Activated CD4-positive, alpha-beta T cell treated with anti-CD3 and anti-CD28 coated beads, Interleukin-2, amount 10 ng/mL, durations not matched to agents 7 days and 5 days (primary cell): ENCODE measurements around the gene CHSY3. TPM values are rescaled to one million over a fixed set of nuclear protein-coding genes. Genes with fewer than 3 reads are reported as not detected.

Source experiments
- CTCF ChIA-PET: fragments of 350-600 bp; sonication (Branson Sonifier 250); formaldehyde crosslinking; loops from one replicate; lab custom pipeline; 2021; ENCODE audit warnings: antibody characterized with exemption; lab: Charles Lee
- POLR2A ChIA-PET: fragments of 350-600 bp; sonication (Branson Sonifier 250); formaldehyde crosslinking; loops from one replicate; lab custom pipeline; 2021; ENCODE audit warnings: antibody characterized with exemption; lab: Charles Lee
- DNase-seq: peaks from one replicate; pipeline ENCODE4 v3.0.0-alpha.2; 2020
- H3K27ac Mint-ChIP-seq: one replicate; pipeline ENCODE4 v1.8.0; 2021; ENCODE audit warnings: mild to moderate bottlenecking, moderate library complexity, mixed read lengths
- H3K27me3 Mint-ChIP-seq: one replicate; pipeline ENCODE4 v1.8.0; 2021; ENCODE audit warnings: mixed read lengths
- H3K36me3 Mint-ChIP-seq: one replicate; pipeline ENCODE4 v1.8.0; 2021; ENCODE audit warnings: low read depth, mixed read lengths
- H3K4me1 Mint-ChIP-seq: one replicate; pipeline ENCODE4 v1.8.0; 2021; ENCODE audit warnings: mixed read lengths
- H3K4me3 Mint-ChIP-seq: one replicate; pipeline ENCODE4 v1.8.0; 2021; ENCODE audit warnings: mild to moderate bottlenecking, moderate library complexity, mixed read lengths
- H3K9me3 Mint-ChIP-seq: one replicate; pipeline ENCODE4 v1.8.0; 2021; ENCODE audit warnings: mixed read lengths
- total RNA-seq, 2 experiments: library from RNA; stranded (reverse); gene quantifications; one replicate each; pipeline ENCODE4 v1.2.3, GENCODE V29; 2021

Gene CHSY3
- total RNA-seq, 2 experiments from 2014 or later = not detected

DNA sequence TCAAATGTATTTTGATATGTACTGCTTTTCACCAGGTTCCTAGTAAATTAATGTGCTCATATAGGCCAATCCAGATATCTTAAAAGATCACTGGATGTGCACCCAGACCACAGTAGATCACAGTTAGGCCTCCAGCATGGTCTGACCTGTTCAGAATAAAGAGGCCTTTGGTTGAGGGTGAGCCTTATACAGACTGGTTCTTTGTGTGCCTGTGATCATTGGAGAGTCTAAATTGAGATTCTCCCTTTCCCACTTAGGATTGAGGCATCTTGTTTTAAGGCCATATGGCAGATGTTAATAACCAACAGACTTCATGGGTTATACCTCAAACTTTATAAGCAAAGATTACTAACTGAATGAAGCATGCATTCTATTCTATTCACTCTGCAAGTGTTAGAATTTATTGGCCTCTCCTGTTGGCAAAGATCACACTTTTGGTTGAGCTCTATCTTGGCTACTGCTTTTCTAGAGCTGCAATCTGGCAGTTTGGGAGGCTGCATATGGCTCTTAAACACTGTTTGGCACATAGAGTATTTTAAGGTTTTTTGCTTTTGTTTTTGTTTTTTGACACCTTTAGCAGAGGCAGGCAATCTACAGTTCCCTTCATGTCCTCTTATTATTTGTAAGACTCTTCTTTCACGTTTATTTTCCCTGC is 8.5 kb downstream of the CHSY3 start:
- DNase-seq = no peak
- Mint-ChIP-seq H3K36me3 (no peaks in the 10 kb centered on the region), H3K4me3 (no peak overlapping the region), H3K27ac (no peak overlapping the region), H3K4me1 (no peaks in the 10 kb centered on the region), H3K27me3 (peaks cover 7% of the 10 kb centered on the region), H3K9me3 (no peaks in the 10 kb centered on the region)
- CTCF ChIA-PET = no interaction called here
- POLR2A ChIA-PET = no interaction called here

DNA sequence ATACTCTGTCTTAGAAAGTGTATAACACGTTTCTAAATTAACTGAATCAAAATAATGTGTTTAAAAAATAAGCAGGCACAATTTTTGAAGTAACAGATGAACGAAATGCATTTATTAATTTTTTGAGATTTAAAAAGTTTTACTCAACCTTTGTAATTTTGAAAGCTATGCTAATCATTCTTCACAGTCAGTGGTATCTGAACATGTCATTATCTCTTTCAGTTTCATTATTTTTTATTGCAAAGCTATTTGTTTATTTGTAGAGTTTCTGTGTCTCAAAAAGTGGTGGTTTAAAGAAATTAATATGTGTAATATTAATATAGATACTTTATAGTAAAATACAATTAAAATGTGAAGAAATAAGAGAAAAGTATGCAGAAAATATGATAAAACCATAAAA is 11.2 kb downstream of the CHSY3 start:
- Mint-ChIP-seq H3K4me1 (no peaks in the 10 kb centered on the region), H3K9me3 (no peaks in the 10 kb centered on the region), H3K27ac (no peak overlapping the region), H3K27me3 (peaks cover 2% of the 10 kb centered on the region), H3K36me3 (no peaks in the 10 kb centered on the region), H3K4me3 (no peak overlapping the region)
- ChIA-PET CTCF (no interaction called here), POLR2A (no interaction called here)
- DNase-seq = no peak

DNA sequence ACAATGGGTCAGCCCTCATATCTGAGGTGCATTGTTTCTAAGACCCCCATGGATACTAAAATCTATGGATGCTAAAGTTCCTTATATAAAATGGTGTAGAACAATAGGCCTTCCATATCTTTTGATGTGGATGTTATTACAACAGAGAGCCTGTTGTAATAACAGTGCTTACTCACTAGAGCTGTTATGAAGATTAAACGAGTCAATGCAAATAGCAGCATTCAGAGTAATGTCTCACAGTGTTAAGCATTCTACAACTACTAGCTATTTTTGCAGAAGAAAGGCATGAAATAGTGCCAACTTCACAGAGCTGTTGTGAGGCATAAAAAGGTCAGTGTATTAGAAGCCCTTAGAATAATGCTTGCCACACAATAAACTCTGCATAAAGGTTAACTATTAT is 13.0 kb downstream of the CHSY3 start:
- ChIA-PET POLR2A (no interaction called here), CTCF (no interaction called here)
- DNase-seq = no peak
- H3K36me3 Mint-ChIP-seq = no peaks in the 10 kb centered on the region
- peaks cover 2% of the 10 kb centered on the region for H3K27me3 Mint-ChIP-seq
- H3K4me1 Mint-ChIP-seq = no peaks in the 10 kb centered on the region
- H3K4me3 Mint-ChIP-seq = no peak overlapping the region
- H3K9me3 Mint-ChIP-seq = no peaks in the 10 kb centered on the region
- H3K27ac Mint-ChIP-seq = no peak overlapping the region

DNA sequence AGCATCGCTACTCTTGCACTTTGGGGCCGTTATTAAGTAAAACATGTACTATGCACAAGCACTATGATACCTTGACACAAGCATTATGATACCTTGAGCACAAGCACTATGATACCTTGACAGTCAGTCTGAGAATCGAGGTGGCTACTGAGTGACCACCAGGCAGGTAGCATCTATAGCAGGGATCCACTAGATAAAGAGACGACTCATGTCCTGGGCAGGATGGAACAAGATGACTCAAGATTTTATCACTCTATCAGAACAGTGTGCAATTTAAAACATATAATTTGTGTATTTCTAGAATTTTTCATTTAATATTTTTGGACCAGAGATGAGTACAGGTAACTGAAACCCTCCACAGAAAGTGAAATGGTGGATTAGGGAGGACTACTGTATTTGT is 16.9 kb downstream of the CHSY3 start:
- Mint-ChIP-seq H3K36me3 (no peaks in the 10 kb centered on the region), H3K4me1 (no peaks in the 10 kb centered on the region), H3K27me3 (no peaks in the 10 kb centered on the region), H3K4me3 (no peak overlapping the region), H3K27ac (no peak overlapping the region), H3K9me3 (no peaks in the 10 kb centered on the region)
- POLR2A ChIA-PET = no interaction called here
- CTCF ChIA-PET = no interaction called here
- DNase-seq = no peak

DNA sequence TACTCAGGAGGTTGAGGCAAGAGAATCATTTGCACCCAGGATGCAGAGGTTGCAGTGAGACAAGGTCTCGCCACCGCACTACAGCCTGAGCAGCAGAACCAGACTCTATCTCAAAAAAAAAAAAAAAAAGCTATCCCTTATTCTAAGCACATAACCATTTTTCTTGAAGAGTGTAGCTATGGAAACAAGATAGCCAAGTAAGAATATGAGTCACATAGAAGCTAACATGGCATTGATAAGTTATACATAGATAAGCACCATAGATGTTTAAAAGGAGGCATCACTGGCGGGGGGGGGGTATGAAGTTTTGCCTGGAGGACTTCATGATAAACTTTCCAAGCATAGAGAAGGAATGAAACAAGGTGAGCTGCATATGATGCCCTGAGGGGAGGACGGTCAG is 26.0 kb downstream of the CHSY3 start:
- H3K36me3 Mint-ChIP-seq = no peaks in the 10 kb centered on the region
- DNase-seq = no peak
- no peaks in the 10 kb centered on the region for H3K4me1 Mint-ChIP-seq
- POLR2A ChIA-PET = no interaction called here
- H3K4me3 Mint-ChIP-seq = no peak overlapping the region
- no peaks in the 10 kb centered on the region for H3K27me3 Mint-ChIP-seq
- H3K9me3 Mint-ChIP-seq = no peaks in the 10 kb centered on the region
- no peak overlapping the region for H3K27ac Mint-ChIP-seq
- CTCF ChIA-PET = no interaction called here

DNA sequence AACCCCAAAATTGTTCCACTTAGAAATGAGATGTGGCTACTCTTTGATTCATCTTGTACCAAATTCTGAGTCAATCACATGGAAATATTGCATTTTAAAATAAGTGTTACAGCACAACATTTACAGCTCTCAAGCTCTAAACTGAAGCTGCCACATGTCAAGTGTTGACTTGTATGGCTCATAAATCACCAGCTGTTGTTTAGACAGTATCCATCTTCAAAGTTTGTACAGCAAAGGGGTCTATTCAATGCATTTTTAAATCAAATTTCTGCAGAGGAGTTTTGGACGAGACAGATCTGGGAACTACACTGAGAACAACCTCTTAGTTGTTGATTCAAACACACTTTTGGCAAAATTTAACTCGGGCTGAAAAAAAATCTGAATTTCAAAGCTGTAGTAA is 31.4 kb downstream of the CHSY3 start:
- CTCF ChIA-PET = no interaction called here

DNA sequence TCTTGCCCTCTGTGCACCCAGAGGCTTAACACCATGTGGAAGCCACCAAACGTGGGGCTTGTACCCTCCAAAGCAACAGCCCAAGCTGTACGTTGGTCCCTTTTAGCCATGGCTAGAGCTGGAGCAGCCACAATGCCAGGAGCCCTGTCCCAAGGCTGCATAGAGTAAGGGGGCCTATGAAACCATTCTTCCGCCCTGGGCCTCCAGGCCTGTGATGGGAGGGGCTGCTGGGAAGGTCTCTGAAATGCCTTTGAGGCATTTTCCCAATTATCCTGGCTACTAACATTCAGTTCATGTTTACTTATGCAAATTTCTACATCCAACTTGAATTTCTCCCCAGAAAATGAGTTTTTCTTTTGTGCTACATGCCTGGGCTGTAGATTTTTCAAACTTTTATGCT is 33.8 kb downstream of the CHSY3 start:
- CTCF ChIA-PET = no interaction called here
- no peaks in the 10 kb centered on the region for H3K9me3 Mint-ChIP-seq

More for the DNA sequence above, 31.4 kb downstream of the CHSY3 start:
- POLR2A ChIA-PET = no interaction called here
- Mint-ChIP-seq H3K9me3 (no peaks in the 10 kb centered on the region), H3K27me3 (no peaks in the 10 kb centered on the region), H3K27ac (no peak overlapping the region), H3K4me1 (no peaks in the 10 kb centered on the region), H3K4me3 (no peak overlapping the region), H3K36me3 (no peaks in the 10 kb centered on the region)
- no peak for DNase-seq

DNA sequence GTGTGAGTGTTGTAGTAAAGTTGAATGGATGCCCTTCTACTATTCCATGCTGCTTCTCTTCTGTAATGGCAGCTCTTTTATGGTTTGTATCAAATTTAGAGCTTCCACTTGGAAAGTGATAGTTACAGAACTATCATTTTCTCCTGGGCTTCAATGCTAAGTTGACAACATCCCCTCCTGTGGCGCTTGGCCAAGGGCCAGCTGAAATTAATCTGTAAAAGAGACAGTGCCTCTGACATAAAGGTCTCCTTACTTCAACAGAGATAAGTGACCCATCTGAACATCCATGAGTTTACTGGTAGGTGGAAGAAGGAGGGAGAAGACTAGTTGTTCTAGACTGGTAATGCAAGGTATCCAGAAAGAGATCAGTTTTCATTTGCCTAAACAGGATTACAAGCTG is 39.7 kb downstream of the CHSY3 start:
- Mint-ChIP-seq H3K4me1 (no peaks in the 10 kb centered on the region), H3K27ac (no peak overlapping the region), H3K27me3 (no peaks in the 10 kb centered on the region), H3K4me3 (no peak overlapping the region), H3K36me3 (no peaks in the 10 kb centered on the region), H3K9me3 (no peaks in the 10 kb centered on the region)
- ChIA-PET POLR2A (no interaction called here), CTCF (no interaction called here)
- no peak for DNase-seq

More for the DNA sequence above, 33.8 kb downstream of the CHSY3 start:
- Mint-ChIP-seq H3K4me3 (no peak overlapping the region), H3K4me1 (no peaks in the 10 kb centered on the region), H3K27me3 (no peaks in the 10 kb centered on the region), H3K36me3 (no peaks in the 10 kb centered on the region), H3K27ac (no peak overlapping the region)
- DNase-seq = no peak
- POLR2A ChIA-PET = no interaction called here

DNA sequence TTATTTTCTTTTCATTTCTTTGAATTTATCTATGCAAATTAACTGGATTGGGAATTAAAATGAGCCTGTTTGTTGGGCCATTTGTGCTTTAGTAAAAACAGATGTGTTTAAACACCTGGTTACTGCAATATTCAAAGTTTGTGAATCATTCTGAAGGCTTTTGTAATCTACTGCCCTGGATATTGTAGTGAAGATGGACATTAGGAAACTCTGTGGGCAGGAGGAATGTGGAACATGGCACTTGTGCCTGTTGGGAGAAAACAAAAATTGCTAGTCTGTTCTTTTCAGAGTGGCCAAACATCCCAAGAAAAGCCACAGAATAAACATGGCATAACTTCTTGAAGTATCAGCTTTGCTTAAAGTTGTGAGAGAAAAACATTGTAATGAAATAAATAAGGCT is 40.8 kb downstream of the CHSY3 start:
- ChIA-PET POLR2A (no interaction called here), CTCF (no interaction called here)
- Mint-ChIP-seq H3K4me1 (no peaks in the 10 kb centered on the region), H3K27ac (no peak overlapping the region), H3K27me3 (no peaks in the 10 kb centered on the region), H3K36me3 (no peaks in the 10 kb centered on the region), H3K4me3 (no peak overlapping the region), H3K9me3 (no peaks in the 10 kb centered on the region)
- DNase-seq = no peak

DNA sequence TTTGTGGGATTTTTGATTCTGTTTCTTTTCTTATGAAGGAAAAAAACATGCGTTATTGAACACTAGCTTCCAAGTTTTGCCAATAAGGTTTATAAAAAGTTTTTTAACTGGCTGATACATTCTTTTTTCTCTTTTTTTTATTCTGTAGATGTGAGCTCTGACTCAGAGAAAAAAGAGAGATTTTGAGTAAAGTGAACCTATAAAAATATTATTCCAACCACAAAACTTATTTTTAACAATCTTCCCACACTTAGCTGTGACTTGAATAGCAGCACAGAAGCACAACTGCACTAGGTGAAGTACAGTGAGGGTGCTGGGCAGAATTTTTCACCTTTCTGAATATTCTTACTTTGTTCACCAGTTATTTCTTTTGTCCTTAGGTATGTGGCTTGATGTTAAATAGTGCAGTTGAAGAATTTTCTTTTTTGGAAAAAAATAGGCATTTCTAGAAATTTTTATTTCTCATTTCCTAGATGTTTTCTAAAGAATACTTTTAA is 41.6 kb downstream of the CHSY3 start:
- ChIA-PET CTCF (no interaction called here), POLR2A (no interaction called here)
- H3K4me3 Mint-ChIP-seq = no peak overlapping the region
- no peaks in the 10 kb centered on the region for H3K9me3 Mint-ChIP-seq
- H3K36me3 Mint-ChIP-seq = no peaks in the 10 kb centered on the region
- H3K27ac Mint-ChIP-seq = no peak overlapping the region
- no peaks in the 10 kb centered on the region for H3K4me1 Mint-ChIP-seq
- H3K27me3 Mint-ChIP-seq = no peaks in the 10 kb centered on the region
- DNase-seq = no peak

DNA sequence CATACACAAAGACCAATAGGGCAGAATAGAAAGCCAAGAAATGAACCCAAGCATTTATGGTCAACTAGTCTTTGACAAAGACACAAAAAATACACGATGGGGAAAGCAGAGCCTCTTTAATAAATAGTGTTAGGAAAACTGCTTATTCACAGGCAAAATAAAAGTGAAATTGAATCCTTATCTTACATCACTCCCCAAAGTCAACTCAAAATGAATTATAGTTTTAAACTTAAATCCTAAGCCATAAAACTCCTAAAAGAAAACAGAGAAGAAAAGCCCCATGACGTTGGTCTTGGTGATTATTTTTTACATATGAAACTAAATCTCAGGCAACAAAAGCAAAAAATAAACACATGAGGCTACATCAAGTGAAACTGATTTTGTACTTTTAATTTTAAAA is 46.8 kb downstream of the CHSY3 start:
- Mint-ChIP-seq H3K4me1 (no peaks in the 10 kb centered on the region), H3K36me3 (no peaks in the 10 kb centered on the region), H3K9me3 (no peaks in the 10 kb centered on the region), H3K4me3 (no peak overlapping the region), H3K27ac (no peak overlapping the region), H3K27me3 (no peaks in the 10 kb centered on the region)
- DNase-seq = no peak
- POLR2A ChIA-PET = no interaction called here
- CTCF ChIA-PET = no interaction called here

DNA sequence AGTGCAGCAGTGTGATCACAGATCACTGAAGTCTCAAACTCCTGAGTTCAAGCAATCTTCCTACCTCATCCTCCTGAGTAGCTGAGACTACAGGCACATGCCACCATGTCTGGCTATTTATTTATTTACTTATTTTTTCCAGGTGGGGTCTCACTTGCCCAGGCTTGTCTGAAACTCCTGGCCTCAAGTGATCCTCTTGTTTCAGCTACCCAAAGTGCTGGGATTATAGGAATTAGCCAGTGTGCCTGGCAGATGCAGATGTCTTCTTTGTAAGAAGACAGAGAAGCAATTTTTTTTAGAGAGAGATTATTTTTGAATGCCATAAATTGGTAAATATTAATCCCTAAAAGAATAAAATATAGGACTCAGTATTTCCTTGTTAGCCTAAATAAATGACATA is 54.3 kb downstream of the CHSY3 start:
- DNase-seq = no peak
- H3K27ac Mint-ChIP-seq = no peak overlapping the region
- H3K36me3 Mint-ChIP-seq = no peaks in the 10 kb centered on the region
- H3K4me3 Mint-ChIP-seq = no peak overlapping the region
- H3K27me3 Mint-ChIP-seq = no peaks in the 10 kb centered on the region
- H3K4me1 Mint-ChIP-seq = no peaks in the 10 kb centered on the region
- CTCF ChIA-PET = no interaction called here
- H3K9me3 Mint-ChIP-seq = no peaks in the 10 kb centered on the region
- POLR2A ChIA-PET = no interaction called here

DNA sequence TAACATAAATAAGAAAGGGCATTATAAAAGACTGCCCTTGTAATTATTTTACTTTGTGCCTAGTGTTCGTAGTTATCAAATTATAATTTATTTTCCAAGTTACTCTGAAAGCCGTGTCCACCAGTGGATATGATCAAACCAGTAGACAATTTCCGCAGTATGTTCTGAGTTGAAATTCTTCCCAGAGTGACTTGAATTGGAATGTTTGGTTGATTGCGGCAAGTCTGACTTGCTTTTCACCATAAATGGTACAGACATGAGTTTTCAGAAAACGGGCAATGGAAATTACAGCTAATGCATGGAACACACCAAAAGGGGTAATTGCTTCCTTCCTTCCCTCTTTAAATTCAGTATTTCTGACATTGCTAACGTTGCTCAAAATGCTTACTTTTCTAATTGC is 56.6 kb downstream of the CHSY3 start:
- H3K4me3 Mint-ChIP-seq = no peak overlapping the region
- no peaks in the 10 kb centered on the region for H3K4me1 Mint-ChIP-seq
- H3K27ac Mint-ChIP-seq = no peak overlapping the region
- ChIA-PET CTCF (no interaction called here), POLR2A (no interaction called here)
- H3K9me3 Mint-ChIP-seq = no peaks in the 10 kb centered on the region
- H3K36me3 Mint-ChIP-seq = no peaks in the 10 kb centered on the region
- DNase-seq = no peak
- H3K27me3 Mint-ChIP-seq = no peaks in the 10 kb centered on the region

DNA sequence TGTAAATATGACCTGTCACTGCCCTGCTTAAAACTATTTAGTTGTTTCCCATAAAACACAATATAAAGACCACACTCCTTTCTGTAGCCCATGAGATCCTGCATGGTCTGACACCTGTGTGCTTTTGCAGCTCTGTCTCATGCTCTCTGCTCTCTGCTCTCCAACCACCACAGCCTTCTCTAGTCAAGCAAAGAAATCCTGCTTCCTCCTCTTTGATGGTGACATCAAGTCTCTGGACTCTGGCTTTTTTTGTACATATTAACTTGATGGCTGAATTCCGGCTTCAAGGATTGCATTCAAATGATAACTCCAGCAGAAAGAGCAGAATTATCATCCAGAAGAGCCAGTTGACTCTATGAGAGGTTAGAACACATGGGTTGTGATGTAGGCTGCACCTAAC is 58.2 kb downstream of the CHSY3 start:
- POLR2A ChIA-PET = no interaction called here

More for the DNA sequence above, 58.2 kb downstream of the CHSY3 start:
- Mint-ChIP-seq H3K9me3 (no peaks in the 10 kb centered on the region), H3K4me1 (no peaks in the 10 kb centered on the region), H3K27ac (no peak overlapping the region), H3K36me3 (no peaks in the 10 kb centered on the region), H3K4me3 (no peak overlapping the region), H3K27me3 (no peaks in the 10 kb centered on the region)
- CTCF ChIA-PET = no interaction called here
- DNase-seq = no peak
